ENCODE data around the gene ABCA10. TPM values are rescaled to one million over a fixed set of nuclear protein-coding genes. Genes with fewer than 3 reads are reported as not detected.

The ABCA10 gene
- total and polyA plus RNA-seq, 2 of the 8 experiments (the other 6 are each of a cell fraction or from before 2014, with no cell fraction given), result not detected

DNA sequence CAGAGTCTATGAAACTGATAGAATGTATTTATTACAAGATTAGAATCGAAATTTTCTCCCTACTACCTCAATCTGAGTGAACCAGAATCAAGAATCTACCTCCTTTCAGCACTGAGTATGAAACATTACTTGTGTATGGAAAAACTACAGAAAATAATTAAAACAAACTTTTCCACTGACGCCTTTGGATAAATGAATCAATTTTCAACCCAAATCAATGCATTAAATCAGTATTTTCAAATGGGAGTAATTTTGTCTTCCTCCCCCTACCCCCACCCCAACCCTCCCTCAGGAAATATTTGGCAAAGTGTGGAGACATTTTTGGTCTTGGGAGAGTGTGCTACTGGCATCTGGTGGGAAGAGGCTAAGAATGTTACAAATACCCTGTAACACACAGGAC lies 7.8 kb upstream of the ABCA10 start:
- Histone ChIP-seq H3K4me2 (ENCODE audit: insufficient read depth in 1 of 2, low read depth in 2 of 2, low read length in 2 of 2) (no peak overlapping the region), H3K9me3 (ENCODE audit: insufficient read depth in 2 of 2, low read depth in 1 of 2, low read length in 1 of 2) (no peaks in the 10 kb centered on the region), H3K56ac (replicated peaks; ENCODE audit: insufficient read length, low read depth, low read length) (no peak overlapping the region), H2BK20ac (ENCODE audit: low read length) (no peak overlapping the region), H3K9ac (replicated peaks in 1 of 4; ENCODE audit: extremely low read depth in 1 of 4, low read depth in 3 of 4, low read length in 3 of 4) (no peak overlapping the region), H4K8ac (ENCODE audit: extremely low read depth, insufficient read depth, low read length) (no peak overlapping the region), H3K23ac (ENCODE audit: insufficient read length) (no peak overlapping the region), H3K79me2 (ENCODE audit: control insufficient read depth in 1 of 2, insufficient read depth in 2 of 2, low read length in 2 of 2) (no peaks in the 10 kb centered on the region), H2BK15ac (ENCODE audit: low read length) (no peak overlapping the region), H3K36me3 (ENCODE audit: control insufficient read depth in 2 of 4, insufficient read depth in 4 of 4, low read length in 3 of 4) (no peaks in the 10 kb centered on the region), H3K4me3 (ENCODE audit: extremely low read depth in 1 of 4, insufficient read depth in 2 of 4, low read depth in 3 of 4, low read length in 4 of 4) (no peak overlapping the region), H2BK5ac (ENCODE audit: low read depth, low read length) (no peak overlapping the region), H4K20me1 (replicated peaks in 1 of 2; ENCODE audit: control insufficient read depth in 1 of 2, insufficient read depth in 2 of 2, low read length in 2 of 2) (no peaks in the 10 kb centered on the region), H3K4me1 (replicated peaks in 1 of 4; ENCODE audit: control insufficient read depth in 3 of 4, insufficient read depth in 4 of 4, low read length in 3 of 4) (no peaks in the 10 kb centered on the region), H2BK12ac (ENCODE audit: low read depth, low read length) (no peak overlapping the region), H3K18ac (ENCODE audit: extremely low read depth, low read length) (no peak overlapping the region), H3K27ac (ENCODE audit: low read depth, low read length) (no peak overlapping the region), H3K14ac (ENCODE audit: insufficient read length) (no peak overlapping the region), H4K91ac (replicated peaks; ENCODE audit: insufficient read length, low read length) (no peak overlapping the region), H4K5ac (ENCODE audit: insufficient read length, low read depth, low read length) (no peak overlapping the region), H3K23me2 (ENCODE audit: low read depth, low read length) (no peaks in the 10 kb centered on the region), H3K27me3 (replicated peaks in 1 of 4; ENCODE audit: control insufficient read depth in 3 of 4, extremely low read depth in 1 of 4, insufficient read depth in 3 of 4, low read length in 3 of 4) (no peaks in the 10 kb centered on the region), H2AFZ (ENCODE audit: low read length) (no peak overlapping the region), H3K79me1 (ENCODE audit: low read depth, low read length) (no peaks in the 10 kb centered on the region), H3K4ac (replicated peaks; ENCODE audit: insufficient read length, low read depth, low read length) (no peak overlapping the region), H2BK120ac (replicated peaks; ENCODE audit: low read depth, low read length) (no peak overlapping the region), H2AK5ac (ENCODE audit: low read depth, low read length) (no peak overlapping the region)
- CTCF ChIA-PET (ENCODE audit: partially characterized antibody), result interaction anchor here (0.7 to 3.6 kb wide), 13 partner anchors 13 to 464 kb away, joined by 3 to 37 read pairs (median 3); partner anchors contain the start of gene ABCA6
- POLR2A ChIA-PET (ENCODE audit: partially characterized antibody), result no interaction called here
- DNase-seq (ENCODE audit: low read depth in 1 of 2, low spot score in 2 of 2) (no peak), FAIRE-seq (no peak)
- TF ChIP-seq RXRA (IDR thresholded peaks at IDR 0.05; ENCODE audit: insufficient read depth, low read depth, low read length) (no peak), TBP (IDR thresholded peaks at IDR 0.05; ENCODE audit: low read depth, low read length) (no peak), BACH1 (IDR thresholded peaks at IDR 0.05; ENCODE audit: low read length) (no peak), KDM4A (IDR thresholded peaks at IDR 0.05; ENCODE audit: low read depth, low read length, severe bottlenecking) (no peak), FOSL1 (IDR thresholded peaks at IDR 0.05; ENCODE audit: insufficient read depth, low read depth, low read length) (no peak), CHD1 (IDR thresholded peaks at IDR 0.05; ENCODE audit: low read depth, low read length) (no peak), GTF2F1 (IDR thresholded peaks at IDR 0.05; ENCODE audit: borderline replicate concordance, low read depth, low read length) (no peak), SP1 (IDR thresholded peaks at IDR 0.05; ENCODE audit: low read depth, low read length) (no peak), POLR2A (IDR thresholded peaks at IDR 0.05; ENCODE audit: control extremely low read depth in 1 of 2, low read depth in 2 of 2, low read length in 2 of 2) (no peak), CBX5 (IDR thresholded peaks at IDR 0.05; ENCODE audit: low read depth, low read length) (no peak), TAF7 (optimal IDR thresholded peaks at IDR 0.05; ENCODE audit: borderline replicate concordance, low read depth, low read length) (no peak)
- WGBS, 2 experiments (ENCODE audit: extremely low coverage in 1 of 2, insufficient coverage in 1 of 2, insufficient read length in 1 of 2, insufficient replicate concordance in 2 of 2, low coverage in 1 of 2, low lambda C conversion rate in 2 of 2, missing lambda C conversion rate in 1 of 2), result 87% methylated on average over 2 of the region's 2 CpGs; no CpG with 5 or more reads in 1 of the 2 experiments
